Spleen (tissue), 13 donors: ENCODE results near the gene OR2S2. TPM values are rescaled to one million over a fixed set of nuclear protein-coding genes. Genes with fewer than 3 reads are reported as not detected.

ENCODE experiments used
- DNase-seq: peaks from one replicate; pipeline ENCODE4 v3.0.0-alpha.2; 2020
- H3K27ac ChIP-seq, 8 donors: fragments of 200-600 bp; sonication (generic) in 7 of 8; 1 replicate in 4 of 8; 2 replicates in 4 of 8; pipeline versions ENCODE4 v1.5.0 to v1.8.0; 2016 to 2021; ENCODE audit warnings: inconsistent platforms in 4 of 8, mild to moderate bottlenecking in 4 of 8, moderate library complexity in 1 of 8
- H3K27me3 ChIP-seq, 7 donors: fragments of 200-600 bp; sonication (generic) in 6 of 7; replicated peaks in 1 of 7; 1 replicate in 4 of 7; 2 replicates in 3 of 7; pipeline versions ENCODE4 v1.5.0 to v1.8.0; 2016 to 2021; ENCODE audit warnings: inconsistent platforms in 3 of 7, mild to moderate bottlenecking in 1 of 7
- H3K36me3 ChIP-seq, 6 donors: fragments of 200-600 bp; sonication (generic) in 5 of 6; 1 replicate in 4 of 6; 2 replicates in 2 of 6; pipeline versions ENCODE4 v1.5.0 to v1.8.0; 2016 to 2021; ENCODE audit warnings: inconsistent platforms in 2 of 6
- H3K4me1 ChIP-seq, 6 donors: fragments of 200-600 bp; sonication (generic) in 5 of 6; 1 replicate in 3 of 6; 2 replicates in 3 of 6; pipeline versions ENCODE4 v1.5.0 to v1.8.0; 2016 to 2021; ENCODE audit warnings: inconsistent platforms in 3 of 6
- H3K4me3 ChIP-seq, 8 donors: fragments of 200-600 bp; sonication (generic) in 7 of 8; 1 replicate in 4 of 8; 2 replicates in 4 of 8; pipeline versions ENCODE4 v1.5.0 to v1.8.0; 2016 to 2021; ENCODE audit warnings: inconsistent platforms in 4 of 8, mild to moderate bottlenecking in 4 of 8, moderate library complexity in 2 of 8
- H3K9me3 ChIP-seq, 8 donors: fragments of 200-600 bp; sonication (generic) in 7 of 8; 1 replicate in 4 of 8; 2 replicates in 4 of 8; pipeline versions ENCODE4 v1.5.0 to v1.8.0; 2016 to 2021; ENCODE audit warnings: inconsistent platforms in 4 of 8
- CTCF ChIP-seq, 11 experiments: fragments of 200-600 bp in 7 of 11; fragments of 450-650 bp in 4 of 11; sonication (generic) in 4 of 11; IDR thresholded peaks in 8 of 11; conservative IDR thresholded peaks in 3 of 11; 1 replicate in 7 of 11; 2 replicates in 4 of 11; pipeline versions ENCODE4 v1.4.0 to v1.8.0; 2016 to 2021; ENCODE audit warnings: antibody characterized with exemption in 11 of 11, inconsistent platforms in 4 of 11, mild to moderate bottlenecking in 1 of 11
- POLR2A ChIP-seq, 3 donors: fragments of 450-650 bp; IDR thresholded peaks; one replicate each; pipeline ENCODE4 v1.5.1; 2017; ENCODE audit warnings: antibody characterized with exemption in 3 of 3, mild to moderate bottlenecking in 1 of 3
- POLR2AphosphoS5 ChIP-seq, 3 donors: sonication (generic); formaldehyde crosslinking; IDR thresholded peaks; one replicate each; pipeline ENCODE4 v1.5.1; 2017; ENCODE audit warnings: antibody characterized with exemption in 3 of 3
- WGBS, 5 donors: extraction: QIAGEN DNeasy Blood & Tissue Kit in 3 of 5; methylation state at CpG; one replicate each; pipeline versions ENCODE4 v1.1.5 to v1.1.7; 2013 to 2018; 5-methylcytosine and 5-hydroxymethylcytosine counted together
- intact Hi-C: fragments of 100-400 bp; cut with DNase I; formaldehyde crosslinking; loops from one replicate; pipeline ENCODE4 v1.15.0; 2023; ENCODE audit warnings: low total_unique reads
- long read RNA-seq, 2 donors: transcript quantifications; one replicate each; lab custom pipeline, GENCODE V29; 2026
- polyA plus RNA-seq, 3 donors: library from polyadenylated mRNA; stranded (reverse); fragments of 200-250 nt; gene quantifications; one replicate each; pipeline ENCODE4 v1.2.1, GENCODE V29; 2013
- total RNA-seq, 7 donors: library from RNA; depleted of rRNA in 3 of 7; stranded (reverse); fragments of >200 nt in 3 of 7; fragmentation: NEBNext Ultra II Directional in 4 of 7; extraction: Animal tissue kit (Norgen Biotek cat#: 25700) in 4 of 7; gene quantifications; one replicate each; pipeline versions ENCODE4 v1.1.0 to v1.2.1, GENCODE V29; 2016 to 2021
- donor health status: healthy with polysubstance abuse.
- donor health status: DM: no; HTN: no; CAD: no; lungs with moderate emphysema.
- donor health status: DM: no; HTN: no; CAD: no.
- donor health status: Bipolar disorder and iron deficiency.
- donor health status: healthy.
- donor health status: DM: no; HTN: no; CAD: no.
- donor health status: DM: yes; HTN: yes; CAD: no.

OR2S2 gene
- total RNA-seq = not detected
- polyA plus RNA-seq = not detected
- long read RNA-seq, donor 1 = 0 reads
- long read RNA-seq, donor 2 = 0 reads

GRCh38 chr9:35958104-35958837, at the start of gene OR2S2:
Gene OR2S2, minus strand, starts transcription at chr9:35958154. Its CDS starts 56 bp downstream, at chr9:35958098.
- H3K27ac ChIP-seq = no peak within 1 kb of the TSS
- H3K4me1 ChIP-seq = peaks cover 0 to 8% (median 5%) of the 10 kb centered on the region in 6 donors
- no peaks in the 10 kb centered on the region for H3K9me3 ChIP-seq
- TF ChIP-seq POLR2AphosphoS5 (IDR thresholded peaks at IDR 0.05) (no peak), CTCF (IDR thresholded peaks at IDR 0.05 in 8 of 11, conservative IDR thresholded peaks at IDR 0.05 in 3 of 11) (no peak), POLR2A (IDR thresholded peaks at IDR 0.05) (no peak)
- 70 to 82% (median 77%) methylated on average over 5 of the region's 5 CpGs for WGBS, 5 donors
- intact Hi-C loops = loop anchor here (5.0 kb wide), 1 partner anchor 64 kb away; no protein-coding TSS in a partner anchor
- H3K4me3 ChIP-seq = no peak within 1 kb of the TSS
- no peak for DNase-seq
- H3K27me3 ChIP-seq = peaks cover 0 to 44% (median 0%) of the 10 kb centered on the region in 7 donors
- no peaks in the 10 kb centered on the region for H3K36me3 ChIP-seq

- TF ChIP-seq POLR2AphosphoS5 (IDR thresholded peaks at IDR 0.05) = no peak
- no peak for TF ChIP-seq CTCF (IDR thresholded peaks at IDR 0.05 in 8 of 11, conservative IDR thresholded peaks at IDR 0.05 in 3 of 11)
- TF ChIP-seq POLR2A (IDR thresholded peaks at IDR 0.05) = no peak
- intact Hi-C loops = no loop called here
Measured at GRCh38 chr9:36007316-36007708, 49.4 kb upstream of the OR2S2 start.

GRCh38 chr9:36006549-36007315, 48.8 kb upstream of the OR2S2 start:
- TF ChIP-seq POLR2AphosphoS5 (IDR thresholded peaks at IDR 0.05) (no peak), CTCF (IDR thresholded peaks at IDR 0.05 in 8 of 11, conservative IDR thresholded peaks at IDR 0.05 in 3 of 11) (no peak), POLR2A (IDR thresholded peaks at IDR 0.05) (no peak)
- intact Hi-C loops = no loop called here
- 58 to 65% (median 59%) methylated on average over 3 of the region's 3 CpGs for WGBS, 5 donors

More at GRCh38 chr9:36007316-36007708, 49.4 kb upstream of the OR2S2 start:
- H3K4me3 ChIP-seq = no peak overlapping the region
- no peak overlapping the region for H3K27ac ChIP-seq
- peaks cover 0 to 12% (median 9%) of the 10 kb centered on the region in 8 donors for H3K9me3 ChIP-seq
- no peak for DNase-seq
- WGBS, 5 donors = 31 to 57% (median 45%) methylated on average over 1 of the region's 1 CpG
- H3K27me3 ChIP-seq = peaks cover 0 to 10% (median 0%) of the 10 kb centered on the region in 7 donors
- H3K4me1 ChIP-seq = peaks cover 0 to 26% (median 10%) of the 10 kb centered on the region in 6 donors
- H3K36me3 ChIP-seq = no peaks in the 10 kb centered on the region

More at GRCh38 chr9:36006549-36007315, 48.8 kb upstream of the OR2S2 start:
- no peak overlapping the region for H3K4me3 ChIP-seq
- peaks cover 0 to 15% (median 0%) of the 10 kb centered on the region in 7 donors for H3K27me3 ChIP-seq
- peaks cover 0 to 12% (median 9%) of the 10 kb centered on the region in 8 donors for H3K9me3 ChIP-seq
- peaks cover 0 to 26% (median 10%) of the 10 kb centered on the region in 6 donors for H3K4me1 ChIP-seq
- no peak for DNase-seq
- H3K27ac ChIP-seq = no peak overlapping the region
- H3K36me3 ChIP-seq = no peaks in the 10 kb centered on the region
